ENCODE measurements around the gene SACM1L.

Gene SACM1L

GRCh38 chr3:45787551-45787950, 98.4 kb downstream of the SACM1L start:
- Mint-ChIP-seq H3K4me3 (no peak overlapping the region), H3K27ac (no peak overlapping the region)
- ATAC-seq: no peak

GRCh38 chr3:45789235-45789812, 100.1 kb downstream of the SACM1L start:
- Mint-ChIP-seq H3K4me1 (no peaks in the 10 kb centered on the region), H3K4me3 (no peak overlapping the region), H3K36me3 (no peaks in the 10 kb centered on the region), H3K9me3 (peaks cover 8% of the 10 kb centered on the region), H3K27ac (no peak overlapping the region)
- ATAC-seq: no peak
- DNase-seq (ENCODE audit: low spot score in 2 of 2): no peak

More at GRCh38 chr3:45787551-45787950, 98.4 kb downstream of the SACM1L start:
- Mint-ChIP-seq H3K4me1 (no peaks in the 10 kb centered on the region), H3K36me3 (no peaks in the 10 kb centered on the region), H3K9me3 (peaks cover 8% of the 10 kb centered on the region)
- DNase-seq (ENCODE audit: low spot score in 2 of 2): no peak

GRCh38 chr3:45790596-45790995, 101.4 kb downstream of the SACM1L start:
- Mint-ChIP-seq H3K9me3 (peaks cover 8% of the 10 kb centered on the region), H3K36me3 (no peaks in the 10 kb centered on the region), H3K4me1 (peaks cover 5% of the 10 kb centered on the region), H3K4me3 (no peak overlapping the region), H3K27ac (no peak overlapping the region)
- no peak for DNase-seq (ENCODE audit: low spot score in 2 of 2)
- ATAC-seq: no peak

- Mint-ChIP-seq H3K36me3 (no peaks in the 10 kb centered on the region), H3K4me1 (peaks cover 16% of the 10 kb centered on the region), H3K4me3 (no peak overlapping the region), H3K27ac (no peak overlapping the region), H3K9me3 (peaks cover 8% of the 10 kb centered on the region)
- no peak for ATAC-seq
- peak in 1 of 2 donors; percentile 15 for DNase-seq (ENCODE audit: low spot score in 2 of 2)
These were observed 102.8 kb downstream of the SACM1L start for GRCh38 chr3:45792036-45792435.

GRCh38 chr3:45792516-45793172, 103.4 kb downstream of the SACM1L start:
- ATAC-seq (no peak), DNase-seq (ENCODE audit: low spot score in 2 of 2) (no peak)
- no peak overlapping the region for H3K27ac Mint-ChIP-seq
- H3K9me3 Mint-ChIP-seq: peaks cover 8% of the 10 kb centered on the region
- peaks cover 17% of the 10 kb centered on the region for H3K4me1 Mint-ChIP-seq
- no peak overlapping the region for H3K4me3 Mint-ChIP-seq
- H3K36me3 Mint-ChIP-seq: no peaks in the 10 kb centered on the region

- no peak for DNase-seq (ENCODE audit: low spot score in 2 of 2)
- Mint-ChIP-seq H3K9me3 (peaks cover 8% of the 10 kb centered on the region), H3K4me3 (no peak overlapping the region), H3K27ac (no peak overlapping the region), H3K4me1 (peaks cover 17% of the 10 kb centered on the region), H3K36me3 (no peaks in the 10 kb centered on the region)
- no peak for ATAC-seq
These were observed 104.4 kb downstream of the SACM1L start for GRCh38 chr3:45793482-45794176.

GRCh38 chr3:45794177-45794560, 105.0 kb downstream of the SACM1L start:
- Mint-ChIP-seq H3K4me1 (peaks cover 17% of the 10 kb centered on the region), H3K9me3 (peaks cover 8% of the 10 kb centered on the region), H3K4me3 (no peak overlapping the region), H3K27ac (no peak overlapping the region), H3K36me3 (no peaks in the 10 kb centered on the region)
- ATAC-seq (no peak), DNase-seq (ENCODE audit: low spot score in 2 of 2) (no peak)

- no peak overlapping the region for H3K4me3 Mint-ChIP-seq
- no peak for DNase-seq (ENCODE audit: low spot score in 2 of 2)
- H3K27ac Mint-ChIP-seq: no peak overlapping the region
- no peak for ATAC-seq
- peaks cover 8% of the 10 kb centered on the region for H3K9me3 Mint-ChIP-seq
- H3K36me3 Mint-ChIP-seq: no peaks in the 10 kb centered on the region
- peaks cover 17% of the 10 kb centered on the region for H3K4me1 Mint-ChIP-seq
These were observed 105.5 kb downstream of the SACM1L start for GRCh38 chr3:45794660-45795059.

Measured in stimulated activated effector memory CD8-positive, alpha-beta T cell treated with anti-CD3 and anti-CD28 coated beads, Interleukin-12 subunit alpha, Interleukin-12 subunit beta, amount 100 ng/mL, for 72 hours (primary cell).